Medulla oblongata (tissue), 1 donor: ENCODE results near the gene MAPK8IP1.

Experiments
- DNase-seq: peaks from one replicate; pipeline ENCODE4 v3.0.0-alpha.2; 2015; ENCODE audit errors: extremely low spot score

The MAPK8IP1 gene

GRCh38 chr11:45945397-45945999 is 60.0 kb downstream of the MAPK8IP1 start:
- DNase-seq, result no peak

- DNase-seq, result no peak
Measured at GRCh38 chr11:45947885-45948284, 62.4 kb downstream of the MAPK8IP1 start.

- DNase-seq, result peak; percentile 79
Measured at GRCh38 chr11:45948356-45948755, 62.9 kb downstream of the MAPK8IP1 start.

GRCh38 chr11:45949992-45950407 is 64.5 kb downstream of the MAPK8IP1 start:
- DNase-seq, result peak; percentile 75
